Activated CD4-positive, CD25-positive, alpha-beta regulatory T cell (primary cell): ENCODE measurements around the gene PRSS57.
A peak's percentile ranks its signal among the peaks of the same experiment; 100 is the strongest.
"Not testable (repeated sequence)": the region's sequence is repeated elsewhere in the genome, so short reads cannot be mapped to it uniquely, and the experiment has no call there.

Experiments
- DNase-seq, 4 experiments: peaks; one replicate each; lab custom pipeline; 2025; lab: John Stamatoyannopoulos, UW

PRSS57 gene

DNA sequence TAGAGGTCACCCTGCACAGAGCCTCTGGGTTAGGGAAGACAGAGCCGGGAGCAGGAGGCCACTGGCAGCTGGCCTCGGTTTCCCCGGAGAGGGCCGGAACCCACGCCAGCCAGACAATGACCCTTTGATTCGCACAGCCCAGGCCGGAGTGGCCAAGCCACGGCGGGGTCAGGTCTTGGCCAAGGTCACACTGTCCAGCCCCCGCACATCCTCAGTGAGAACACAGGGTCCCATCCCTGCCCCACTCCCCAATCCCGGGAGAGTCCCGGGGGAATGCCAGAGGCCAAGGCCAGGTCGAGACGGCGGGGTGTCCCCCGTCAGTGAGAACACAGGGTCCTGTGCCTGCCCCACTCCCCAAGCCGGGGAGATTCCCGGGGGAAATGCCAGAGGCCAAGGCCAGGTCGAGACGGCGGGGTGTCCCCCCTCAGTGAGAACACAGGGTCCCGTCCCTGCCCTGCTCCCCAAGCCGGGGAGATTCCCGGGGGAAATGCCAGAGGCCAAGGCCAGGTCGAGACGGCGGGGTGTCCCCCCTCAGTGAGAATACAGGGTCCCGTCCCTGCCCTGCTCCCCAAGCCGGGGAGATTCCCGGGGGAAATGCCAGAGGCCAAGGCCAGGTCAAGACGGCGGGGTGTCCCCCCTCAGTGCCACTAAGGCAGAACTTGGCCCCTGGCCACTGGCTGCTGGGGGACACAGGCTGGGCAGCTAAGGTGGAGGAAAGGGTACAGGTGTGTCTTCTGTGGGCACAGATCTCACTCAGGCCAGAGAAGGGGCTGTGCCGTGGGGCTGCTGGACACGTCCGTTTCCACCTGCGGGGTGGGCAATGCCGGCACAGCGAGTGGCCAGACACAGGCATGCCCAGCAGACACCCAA lies 20.7 kb downstream of the PRSS57 start:
- DNase-seq: no peak

DNA sequence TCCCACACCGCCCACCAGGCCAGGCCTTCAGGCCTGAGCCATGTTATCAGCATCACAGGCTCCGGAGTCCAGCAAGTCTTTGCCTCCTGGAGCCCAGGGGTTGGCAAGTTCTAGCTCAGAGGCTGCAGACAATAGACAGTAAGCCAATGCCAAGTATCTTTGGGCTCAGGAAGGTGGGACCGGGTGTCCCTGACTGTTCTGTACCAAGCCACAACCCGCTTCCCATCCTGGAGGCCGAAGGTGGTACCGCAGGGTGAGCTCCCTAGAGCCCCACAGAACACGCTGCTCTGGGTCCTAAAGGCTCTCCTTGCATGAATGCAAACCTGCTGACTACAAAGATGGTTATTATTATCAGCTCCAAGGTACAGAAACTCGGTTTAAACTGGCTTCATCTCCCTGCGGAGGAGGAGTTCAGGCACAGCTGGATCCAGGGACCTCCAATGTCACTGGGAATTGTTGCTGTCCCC lies 24.6 kb downstream of the PRSS57 start:
- no peak for DNase-seq

DNA sequence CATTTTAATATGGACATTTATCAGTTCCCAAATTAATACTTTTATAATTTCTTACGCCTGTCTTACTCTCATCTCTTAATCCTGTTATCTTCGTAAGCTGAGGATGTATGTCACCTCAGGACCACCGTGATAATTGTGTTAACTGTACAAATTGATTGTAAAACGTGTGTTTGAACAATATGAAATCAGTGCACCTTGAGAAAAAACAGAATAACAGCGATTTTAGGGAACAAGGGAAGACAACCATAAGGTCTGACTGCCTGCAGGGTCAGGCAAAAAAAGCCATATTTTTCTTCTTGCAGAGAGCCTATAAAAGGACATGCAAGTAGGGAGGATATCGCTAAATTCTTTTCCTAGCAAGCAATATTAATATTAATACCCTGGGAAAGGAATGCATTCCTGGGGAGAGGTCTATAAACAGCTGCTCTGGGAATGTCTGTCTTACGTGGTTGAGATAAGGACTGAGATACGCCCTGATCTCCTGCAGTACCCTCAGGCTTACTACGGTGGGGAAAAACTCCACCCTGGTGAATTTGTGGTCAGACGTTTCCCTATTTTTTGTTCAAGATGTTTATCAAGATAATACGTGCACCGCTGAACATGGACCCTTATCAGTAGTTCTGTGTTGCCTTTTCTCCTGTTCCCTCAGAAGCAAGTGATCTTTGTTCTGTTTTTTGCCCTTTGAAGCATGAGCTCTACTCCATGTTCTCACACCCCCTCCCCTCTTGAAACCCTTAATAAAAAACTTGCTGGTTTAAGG lies 26.4 kb downstream of the PRSS57 start:
- not testable (repeated sequence) for DNase-seq

DNA sequence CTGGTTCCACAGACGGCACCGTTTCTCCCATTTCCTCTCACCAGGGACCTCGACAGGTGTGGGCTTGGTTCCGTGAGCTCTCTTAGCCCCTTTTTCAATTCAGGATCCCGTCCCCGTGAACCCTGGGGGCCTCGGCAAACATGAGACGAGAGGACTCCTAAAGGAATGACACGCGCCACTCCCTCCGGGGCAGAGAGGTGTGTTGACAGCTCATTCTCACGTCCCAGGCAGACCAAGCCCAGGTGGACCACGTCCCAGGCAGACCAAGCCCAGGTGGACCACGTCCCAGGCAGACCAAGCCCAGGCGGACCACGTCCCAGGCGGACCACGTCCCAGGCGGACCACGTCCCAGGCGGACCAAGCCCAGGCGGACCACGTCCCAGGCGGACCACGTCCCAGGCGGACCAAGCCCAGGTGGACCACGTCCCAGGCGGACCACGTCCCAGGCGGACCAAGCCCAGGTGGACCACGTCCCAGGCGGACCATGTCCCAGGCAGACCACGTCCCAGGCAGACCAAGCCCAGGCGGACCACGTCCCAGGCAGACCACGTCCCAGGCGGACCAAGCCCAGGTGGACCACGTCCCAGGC lies 28.2 kb downstream of the PRSS57 start:
- not testable (repeated sequence) for DNase-seq

DNA sequence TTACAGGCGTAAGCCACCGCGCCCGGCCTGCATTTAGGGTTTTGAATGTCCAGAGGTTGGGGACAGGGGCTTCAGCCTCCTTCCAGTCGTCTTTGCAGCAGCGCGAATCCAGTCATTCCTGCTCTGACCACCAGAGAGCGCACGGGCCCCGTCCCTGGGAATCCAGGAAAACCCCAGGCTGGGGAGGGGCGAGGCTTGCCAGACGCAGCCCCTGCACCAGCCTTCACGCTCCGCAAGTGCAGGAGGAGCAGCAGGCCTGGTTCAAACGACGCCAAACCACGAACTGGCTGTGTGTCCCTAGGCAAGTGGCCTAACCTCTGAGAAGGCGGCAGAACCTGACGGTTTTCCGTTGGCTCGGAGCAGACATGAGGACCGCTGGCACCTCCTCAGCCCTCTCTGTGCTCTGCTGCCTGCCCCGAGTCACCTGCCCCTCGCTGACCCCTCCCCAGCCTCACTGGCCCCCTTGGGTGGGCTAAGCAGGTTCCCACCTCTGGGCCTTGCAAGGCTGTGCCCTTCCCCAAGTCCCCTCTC lies 30.3 kb downstream of the PRSS57 start:
- peak; percentile 36 to 75 (median 53) for DNase-seq

DNA sequence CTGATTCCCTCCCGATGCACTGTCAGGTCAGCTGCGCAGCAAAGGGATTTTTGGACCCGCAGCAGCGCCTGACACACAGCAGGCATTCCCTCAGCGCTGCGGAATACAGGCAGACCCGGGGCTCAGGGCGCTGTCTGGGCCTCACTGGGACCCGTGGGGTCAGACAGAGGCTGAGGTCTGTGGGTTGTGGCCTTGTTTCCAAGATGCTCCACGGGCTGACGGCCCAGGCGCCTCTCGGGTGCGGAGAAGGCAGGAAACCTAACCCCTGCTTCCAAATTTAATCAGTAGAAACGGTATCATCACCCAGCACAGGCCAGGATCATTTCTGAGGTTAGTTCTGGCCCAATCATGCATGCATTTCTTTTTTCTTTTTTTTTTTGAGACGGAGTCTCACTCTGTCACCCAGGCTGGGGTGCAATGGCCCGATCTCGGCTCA lies 31.6 kb downstream of the PRSS57 start:
- DNase-seq: no peak

DNA sequence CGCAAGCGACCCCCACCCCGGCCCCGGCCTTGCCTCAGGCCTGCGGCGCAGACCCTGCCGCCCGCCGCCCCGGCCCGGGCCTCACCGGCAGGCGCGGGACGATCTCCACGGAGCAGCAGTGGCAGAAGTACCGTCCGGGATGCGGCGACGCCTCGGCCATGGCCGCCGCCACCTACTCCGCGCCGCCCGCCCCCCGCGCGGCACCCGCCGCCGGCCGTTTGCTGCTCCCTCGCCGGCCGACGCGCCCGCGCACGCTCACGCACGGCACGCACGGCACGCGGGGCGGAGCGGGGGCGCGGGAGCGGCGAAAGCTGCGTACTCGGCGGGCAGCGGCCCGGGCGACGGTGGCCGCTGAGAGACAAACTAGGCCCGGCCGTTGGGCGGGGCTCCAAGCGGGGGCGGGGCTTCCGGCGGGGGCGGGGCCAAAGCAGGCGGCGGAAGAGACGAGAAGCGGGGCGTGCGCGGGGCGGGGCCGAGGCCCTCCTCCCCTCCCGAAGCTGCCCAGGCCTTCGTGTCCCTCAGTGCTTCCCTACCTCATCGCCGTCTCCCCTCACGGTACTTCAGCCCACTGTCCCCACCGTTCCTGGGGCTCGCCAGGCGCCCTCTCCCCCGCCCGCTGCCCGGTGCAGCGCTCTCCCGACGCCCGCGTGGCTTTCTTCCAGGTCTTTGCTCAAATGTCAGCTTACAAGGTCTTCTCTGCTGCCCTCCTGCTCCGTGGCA lies 32.1 kb downstream of the PRSS57 start, which contains the start of gene RNF126:
Gene RNF126 (minus strand): TSS at position 253 of the 720 bp plus-strand sequence. CDS start 93 bp downstream, at position 160.
- peak; percentile 88 to 93 (median 91) for DNase-seq

DNA sequence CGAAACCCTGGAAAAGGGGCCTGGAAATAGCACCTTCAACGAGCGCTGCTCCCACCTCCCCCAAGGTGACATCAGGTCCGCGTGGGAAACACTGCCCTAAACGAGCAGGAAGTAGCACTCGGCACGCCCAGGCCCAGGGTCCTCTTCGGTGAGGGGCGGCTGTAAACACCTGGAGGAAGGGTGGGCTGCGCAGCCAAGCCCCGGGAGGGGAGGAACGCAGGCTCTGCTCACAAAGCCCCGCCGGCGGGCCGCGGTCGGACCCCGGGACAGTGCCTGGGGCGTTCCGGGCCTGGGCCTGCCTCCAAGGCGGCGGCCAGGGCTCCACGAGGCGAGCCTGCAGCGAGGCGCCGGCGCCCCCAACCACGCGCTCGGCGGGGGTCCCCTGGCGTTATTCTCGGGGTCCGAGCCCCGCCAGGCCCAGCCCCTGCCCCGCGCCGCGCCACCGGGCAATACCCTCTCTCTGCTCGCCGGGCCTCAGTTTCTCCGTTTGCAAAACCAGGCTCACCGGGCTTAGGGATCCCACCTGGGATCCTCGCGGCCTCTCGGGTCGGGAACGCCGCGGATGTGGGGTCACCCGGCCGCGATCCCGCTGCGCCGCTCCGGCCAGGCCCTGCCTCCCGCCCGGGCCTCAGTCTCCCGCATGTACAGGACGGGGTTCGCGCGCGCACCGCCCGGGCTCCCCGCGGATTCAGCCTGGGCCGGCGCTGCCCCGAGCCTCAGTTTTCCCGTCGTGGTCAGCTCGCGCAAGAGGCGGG lies 32.9 kb downstream of the PRSS57 start:
- DNase-seq: peak; percentile 36 to 61 (median 54)

DNA sequence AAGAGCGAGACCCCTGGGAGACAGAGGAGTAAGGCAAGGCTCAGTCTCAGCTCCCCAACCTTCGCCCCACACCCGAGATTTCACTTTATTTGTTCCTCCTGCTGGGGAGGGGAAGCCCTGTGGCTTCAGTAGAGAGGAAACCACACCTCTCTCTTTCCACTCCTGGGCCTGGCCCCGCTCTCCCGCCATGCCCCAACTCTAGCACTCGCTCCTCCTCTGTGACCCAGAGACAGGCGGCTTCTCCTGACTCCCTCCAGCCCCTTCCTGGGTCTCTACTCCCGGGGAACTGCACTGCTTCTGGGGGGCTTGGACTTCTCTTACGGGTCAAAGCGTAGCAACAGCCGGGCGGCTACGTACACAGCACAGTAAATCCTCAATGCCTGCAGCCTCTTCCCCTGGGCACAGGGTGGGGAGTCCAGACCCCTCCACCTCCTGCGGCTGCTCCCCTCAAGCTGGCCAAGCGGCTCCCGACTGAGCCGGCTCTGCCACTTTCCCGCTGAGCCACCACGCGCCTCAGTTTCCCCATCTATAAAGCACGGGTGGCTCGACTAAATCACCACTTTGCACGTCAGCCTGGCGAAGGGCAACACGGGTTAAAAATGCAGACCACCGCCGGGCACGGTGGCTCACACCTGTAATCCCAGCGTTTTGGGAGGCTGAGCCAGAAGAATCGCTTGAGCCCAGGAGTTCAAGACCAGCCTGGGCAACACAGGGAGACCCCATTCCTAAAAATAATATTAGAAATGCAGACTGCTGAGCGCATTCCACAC lies 33.6 kb downstream of the PRSS57 start:
- DNase-seq: peak in 2 of 4 experiments; percentile 38 to 50

DNA sequence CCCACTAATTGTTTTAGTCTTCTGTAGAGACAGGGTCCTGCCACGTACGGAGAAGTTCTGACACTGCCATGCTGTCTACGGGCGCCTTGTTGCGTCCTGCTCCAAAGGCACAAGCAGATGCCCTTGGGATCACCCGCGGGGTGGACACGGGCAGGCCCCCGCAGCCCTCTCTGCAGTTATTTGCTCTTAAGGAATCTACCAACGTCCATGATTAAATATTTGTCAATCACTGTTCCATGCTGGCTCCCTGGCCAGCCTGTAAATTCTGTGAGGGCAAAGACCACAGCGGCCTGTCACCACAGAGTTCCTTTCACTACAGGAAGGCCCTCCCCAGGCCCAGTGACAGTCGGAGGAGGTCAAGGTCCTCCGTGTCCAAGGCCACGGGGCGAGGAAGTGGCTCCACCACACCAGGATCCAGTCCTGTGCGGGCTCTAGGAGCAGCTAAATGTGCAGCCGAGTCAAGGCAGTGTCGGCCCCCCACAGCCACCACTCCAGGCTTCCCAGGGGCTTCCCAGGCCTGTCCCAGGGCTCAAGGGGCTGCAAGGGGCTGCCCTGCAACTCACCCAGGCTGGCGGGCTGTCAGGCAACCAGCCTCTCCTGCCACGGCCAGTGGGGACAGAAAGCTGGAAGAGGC lies 34.3 kb downstream of the PRSS57 start:
- DNase-seq: no peak

DNA sequence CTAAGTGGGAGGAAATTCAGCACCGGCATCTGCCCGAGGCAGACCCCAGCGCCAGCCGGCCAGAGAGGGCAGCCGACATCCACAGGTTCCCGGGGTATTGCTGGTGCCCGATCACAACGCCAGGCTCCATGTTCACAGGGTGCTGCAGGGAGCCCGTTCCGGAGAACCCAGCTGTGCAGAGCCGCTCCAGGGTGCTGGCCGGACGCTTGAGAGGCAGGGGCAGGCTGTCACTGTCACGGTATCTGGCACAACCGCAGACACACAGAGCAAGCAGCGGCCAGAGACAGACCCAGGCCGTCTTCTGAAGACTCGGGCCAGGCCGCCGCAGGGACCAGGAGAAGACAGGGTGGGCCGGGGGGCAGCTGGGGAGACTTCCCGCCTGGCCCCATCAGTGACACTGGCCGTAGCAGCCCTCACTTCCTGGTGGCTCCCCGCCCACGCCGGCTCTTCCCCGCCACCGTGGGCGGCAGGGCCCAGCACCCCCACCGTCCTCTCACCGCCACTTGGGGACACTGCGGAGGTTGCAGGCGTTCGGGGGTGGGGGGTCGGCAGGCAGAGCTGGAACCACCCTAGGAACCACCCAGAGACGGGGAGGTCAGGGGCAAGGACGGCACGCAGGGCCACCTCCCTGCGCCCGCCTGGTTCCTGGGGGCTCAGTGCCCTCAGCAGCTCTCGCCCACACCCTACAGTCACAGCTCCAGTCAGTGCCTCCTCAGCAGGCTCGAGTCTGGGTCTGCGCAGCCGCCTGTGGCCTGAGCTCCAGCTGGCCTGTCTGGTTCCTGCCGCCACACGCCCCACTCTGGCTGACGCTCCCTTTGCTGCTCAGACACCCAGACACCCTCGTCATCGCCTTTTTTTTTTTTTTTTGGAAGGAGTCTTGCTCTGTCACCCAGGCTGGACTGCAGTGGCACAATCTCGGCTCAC lies 36.1 kb downstream of the PRSS57 start:
- no peak for DNase-seq

DNA sequence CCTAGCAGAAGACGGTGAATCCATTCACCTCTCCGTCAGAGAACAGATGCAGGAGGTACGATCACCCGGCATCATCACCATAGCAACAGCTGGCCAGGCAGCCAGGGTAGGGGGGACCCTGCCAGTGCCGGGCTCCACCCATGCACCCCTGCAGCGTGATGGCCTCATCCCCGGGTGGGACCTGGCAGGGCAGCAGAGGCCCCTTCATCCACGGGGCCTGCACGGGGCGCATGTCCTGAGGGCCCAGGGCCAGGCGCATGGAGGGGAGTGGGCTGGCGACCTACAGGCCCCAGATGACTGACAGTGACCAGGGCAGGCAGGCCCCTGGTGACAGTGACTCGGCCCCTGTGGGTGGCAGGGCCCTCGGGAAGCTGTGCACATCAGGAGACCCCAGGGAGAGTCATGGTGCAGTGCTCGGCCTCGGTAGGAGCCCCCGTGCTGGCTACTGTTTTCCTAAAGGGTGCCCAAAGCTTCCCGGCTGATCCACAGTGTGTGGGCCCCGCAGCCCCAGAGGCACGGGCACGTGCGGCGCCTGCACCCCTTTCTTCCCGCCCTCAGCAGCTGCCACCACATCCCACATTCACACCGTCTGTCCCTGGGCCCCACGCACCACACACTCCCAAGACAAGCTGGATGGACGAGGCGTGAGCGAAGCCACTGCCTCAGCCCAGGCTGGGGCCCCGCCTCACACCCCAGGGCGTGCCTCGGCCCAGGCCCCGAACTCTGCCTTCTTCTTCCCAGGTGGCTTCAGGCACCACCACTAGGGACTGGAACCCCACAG lies 37.0 kb downstream of the PRSS57 start:
- DNase-seq: no peak

DNA sequence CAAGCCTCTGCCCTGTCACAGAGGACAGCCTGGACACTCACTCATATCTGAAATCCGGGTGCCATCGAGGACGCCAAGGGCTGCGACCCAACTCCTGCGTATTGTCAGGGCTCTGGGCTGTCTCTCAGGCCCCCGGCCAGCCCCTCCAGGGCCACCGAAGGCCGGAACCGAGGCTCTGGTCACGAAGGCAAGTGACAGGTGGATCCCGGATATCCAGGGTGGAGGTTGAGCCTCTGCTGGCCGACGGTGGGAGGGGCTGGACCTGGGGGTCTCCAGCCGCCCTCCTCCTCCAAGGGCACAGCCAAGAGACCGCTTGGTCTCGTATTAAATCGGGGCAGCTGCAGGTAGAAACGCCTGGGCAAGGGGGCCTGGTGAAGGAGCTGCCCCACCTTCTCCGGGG lies 37.6 kb downstream of the PRSS57 start:
- DNase-seq: no peak

DNA sequence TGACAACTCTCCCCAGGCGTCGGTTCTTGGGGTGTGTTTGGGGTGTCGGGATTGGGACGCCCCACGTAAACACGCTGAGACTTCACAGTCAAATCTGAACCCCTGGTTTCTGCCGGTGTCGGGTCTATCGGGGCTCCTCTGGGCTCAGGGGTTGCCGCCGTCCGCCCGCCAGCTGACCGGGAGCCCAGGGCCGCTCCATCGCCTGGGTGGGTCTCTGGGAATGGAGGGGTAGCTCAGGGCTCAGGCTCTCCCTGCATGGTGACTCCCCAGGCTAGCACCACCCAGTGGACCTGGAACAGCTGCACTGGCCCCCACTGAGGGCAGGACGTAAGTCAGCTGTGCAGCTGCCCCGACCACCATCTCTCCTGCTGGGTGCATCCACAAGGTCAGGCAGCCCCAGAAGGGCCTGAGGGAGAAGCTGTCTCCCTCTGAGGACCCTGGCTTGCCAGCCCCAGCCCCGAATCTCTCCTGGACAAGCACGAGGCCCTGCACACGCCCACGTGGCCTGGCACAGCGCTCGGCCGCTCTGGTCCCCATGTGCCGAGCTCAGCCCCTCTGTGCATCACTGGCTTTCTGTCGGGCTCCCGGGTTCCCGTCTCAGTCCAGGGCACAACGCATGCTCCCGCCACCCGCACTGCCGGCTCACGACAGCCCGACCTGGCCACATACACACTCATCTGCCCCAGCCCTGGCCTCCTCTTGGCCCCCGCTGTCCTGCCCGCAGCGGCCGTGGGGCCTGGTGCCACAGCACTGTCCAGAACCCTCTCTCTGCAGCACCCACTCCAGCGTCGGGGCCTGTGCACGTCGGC lies 38.3 kb downstream of the PRSS57 start:
- DNase-seq: no peak

DNA sequence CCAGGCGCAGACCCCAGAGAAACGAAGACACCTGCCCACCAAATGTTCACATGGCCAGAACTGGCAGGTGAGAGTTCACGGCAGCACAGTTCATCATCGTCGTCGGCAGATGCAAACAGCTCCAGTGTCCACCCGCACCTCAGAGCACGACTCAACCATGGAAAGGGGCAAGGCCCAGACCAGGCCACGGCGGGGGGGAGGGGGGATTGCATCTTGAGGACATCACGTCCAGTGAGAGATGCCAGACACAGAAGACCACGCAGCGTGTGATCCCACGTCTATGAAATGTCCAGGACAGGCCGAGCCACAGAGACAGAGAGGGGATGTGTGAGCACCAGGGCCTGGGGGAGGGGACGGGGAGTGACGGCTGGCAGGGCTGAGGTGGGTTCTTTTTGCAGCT lies 39.6 kb downstream of the PRSS57 start:
- DNase-seq: no peak

DNA sequence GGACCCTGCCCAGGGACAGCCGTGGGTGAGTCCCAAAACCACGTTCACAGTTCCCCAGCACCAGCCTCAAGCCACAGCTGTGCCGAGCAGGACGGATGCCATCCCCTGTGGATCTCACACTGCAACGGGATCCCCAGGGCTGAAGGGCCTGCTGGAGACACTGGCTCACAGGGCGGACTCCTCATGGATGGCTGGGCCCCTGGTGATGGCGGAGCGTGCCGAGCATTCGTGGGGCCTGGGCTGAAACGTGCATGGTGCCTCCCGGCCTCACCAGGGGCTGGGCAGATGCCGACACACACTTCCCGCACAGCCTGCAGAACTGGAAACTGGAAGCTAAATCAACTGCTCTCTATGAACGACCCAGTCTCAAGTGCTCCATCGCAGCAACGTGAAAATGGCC lies 41.8 kb downstream of the PRSS57 start:
- no peak for DNase-seq
